ENCODE measurements around the gene NOTO.
A peak's percentile ranks its signal among the peaks of the same experiment; 100 is the strongest.
"Not testable (repeated sequence)": the region's sequence is repeated elsewhere in the genome, so short reads cannot be mapped to it uniquely, and the experiment has no call there.

The NOTO gene

GRCh38 chr2:73202156-73203054 is at the start of gene NOTO:
Gene NOTO, plus strand, starts transcription at chr2:73202574. Its CDS starts 93 bp downstream, at chr2:73202667.
- peak in 1 of 2 experiments; percentile 12 for DNase-seq

GRCh38 chr2:73156539-73157124 is 45.7 kb upstream of the NOTO start:
- DNase-seq = peak in 1 of 2 experiments; percentile 14

GRCh38 chr2:73162856-73163391 is 39.5 kb upstream of the NOTO start:
- no peak for DNase-seq

- DNase-seq = peak in 1 of 2 experiments; percentile 31
These were observed 38.6 kb upstream of the NOTO start for GRCh38 chr2:73163483-73164367.

GRCh38 chr2:73165978-73166377 is 36.4 kb upstream of the NOTO start:
- not testable (repeated sequence) for DNase-seq

- DNase-seq = not testable (repeated sequence)
These were observed 35.6 kb upstream of the NOTO start for GRCh38 chr2:73166813-73167212.

- DNase-seq = not testable (repeated sequence)
These were observed 34.0 kb upstream of the NOTO start for GRCh38 chr2:73168348-73168747.

GRCh38 chr2:73170341-73170740 is 32.0 kb upstream of the NOTO start:
- not testable (repeated sequence) for DNase-seq

GRCh38 chr2:73172963-73173362 is 29.4 kb upstream of the NOTO start:
- no peak for DNase-seq

- no peak for DNase-seq
These were observed 28.6 kb upstream of the NOTO start for GRCh38 chr2:73173781-73174180.

- no peak for DNase-seq
These were observed 28.1 kb upstream of the NOTO start for GRCh38 chr2:73174244-73174643.

GRCh38 chr2:73174941-73175662 is 27.3 kb upstream of the NOTO start:
- DNase-seq = no peak

GRCh38 chr2:73175663-73176204 is 26.6 kb upstream of the NOTO start:
- no peak for DNase-seq

GRCh38 chr2:73176205-73176880 is 26.0 kb upstream of the NOTO start:
- DNase-seq = no peak

GRCh38 chr2:73176881-73177644 is 25.3 kb upstream of the NOTO start:
- peak; percentile 80 to 82 for DNase-seq

- no peak for DNase-seq
These were observed 24.6 kb upstream of the NOTO start for GRCh38 chr2:73177645-73178255.

- no peak for DNase-seq
These were observed 16.4 kb upstream of the NOTO start for GRCh38 chr2:73185965-73186364.

- no peak for DNase-seq
These were observed 14.8 kb upstream of the NOTO start for GRCh38 chr2:73187549-73187948.

- DNase-seq = no peak
These were observed 4.8 kb upstream of the NOTO start for GRCh38 chr2:73197579-73197978.

- DNase-seq = not testable (repeated sequence)
These were observed 2.1 kb upstream of the NOTO start for GRCh38 chr2:73200281-73200680.
